Measurements from ENCODE around the gene IGSF23. TPM values are rescaled to one million over a fixed set of nuclear protein-coding genes. Genes with fewer than 3 reads are reported as not detected.

The IGSF23 gene
- total and polyA plus RNA-seq, 2 donors (not counting 1 experiment from before 2014, with no cell fraction given), result not detected

DNA sequence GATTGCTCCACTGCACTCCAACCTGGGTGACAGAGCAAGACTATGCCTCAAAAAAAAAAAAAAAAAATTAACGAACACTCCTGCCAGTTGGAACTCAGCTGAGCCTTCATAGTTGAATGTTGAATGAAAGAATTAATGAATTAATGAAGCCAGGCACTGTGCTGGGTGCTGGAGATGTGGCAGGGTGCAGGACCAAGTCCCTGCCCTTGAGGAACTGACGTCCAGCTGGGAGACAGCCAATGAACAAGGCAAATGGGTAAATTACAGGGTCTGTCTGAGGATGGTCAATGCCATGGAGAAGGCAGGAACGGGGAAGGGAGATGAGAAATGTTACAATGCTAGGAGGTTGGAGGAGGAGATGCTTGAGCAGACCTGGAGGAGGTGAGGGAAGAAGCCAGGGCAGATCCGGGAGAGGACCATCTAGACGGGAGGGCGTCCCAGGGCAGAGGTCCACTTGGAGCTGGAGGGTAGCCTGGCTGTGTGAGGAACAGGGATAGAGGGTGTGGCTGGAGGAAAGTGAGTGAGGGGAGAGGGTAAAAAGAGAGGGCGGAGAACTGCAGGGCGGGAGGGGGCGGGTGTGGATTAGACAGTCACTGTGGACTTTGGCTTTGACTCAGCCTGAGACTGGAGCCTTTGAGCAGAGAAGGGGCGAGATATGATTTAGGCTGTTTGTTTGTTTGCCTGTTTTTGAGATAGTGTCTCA, 16.8 kb upstream of the IGSF23 start:
- H3K9ac ChIP-seq (ENCODE audit: low read length), result no peak overlapping the region
- no peak overlapping the region for H3K4me3 ChIP-seq (ENCODE audit: control extremely low read depth in 1 of 5, extremely low read depth in 1 of 5, insufficient read depth in 1 of 5, low read depth in 2 of 5, low read length in 4 of 5)
- 94% methylated on average over 8 of the region's 10 CpGs for WGBS (ENCODE audit: insufficient coverage)
- H3K27ac Mint-ChIP-seq, result no peak overlapping the region
- H3K27me3 Mint-ChIP-seq, result peaks cover 39% of the 10 kb centered on the region
- H3K36me3 ChIP-seq (replicated peaks in 1 of 2; ENCODE audit: control extremely low read depth in 1 of 2, control insufficient read depth in 1 of 2, extremely low read depth in 1 of 2, insufficient read depth in 2 of 2, low read length in 1 of 2), result no peaks in the 10 kb centered on the region
- H3K9me3 Mint-ChIP-seq (ENCODE audit: insufficient read depth), result peaks cover 6% of the 10 kb centered on the region
- H3K27ac ChIP-seq (ENCODE audit: low read length in 2 of 2), result no peak overlapping the region
- DNase-seq (no peak), ATAC-seq (ENCODE audit: low read depth) (no peak)
- intact Hi-C loops (cut with micrococcal nuclease), result no loop called here
- ChIA-PET POLR2A (no interaction called here), CTCF (interaction anchor here (1.3 kb wide), 1 partner anchor 17 kb away, joined by 3 read pairs; the partner anchor contains the start of gene IGSF23)
- TF ChIP-seq, protein P1, sequence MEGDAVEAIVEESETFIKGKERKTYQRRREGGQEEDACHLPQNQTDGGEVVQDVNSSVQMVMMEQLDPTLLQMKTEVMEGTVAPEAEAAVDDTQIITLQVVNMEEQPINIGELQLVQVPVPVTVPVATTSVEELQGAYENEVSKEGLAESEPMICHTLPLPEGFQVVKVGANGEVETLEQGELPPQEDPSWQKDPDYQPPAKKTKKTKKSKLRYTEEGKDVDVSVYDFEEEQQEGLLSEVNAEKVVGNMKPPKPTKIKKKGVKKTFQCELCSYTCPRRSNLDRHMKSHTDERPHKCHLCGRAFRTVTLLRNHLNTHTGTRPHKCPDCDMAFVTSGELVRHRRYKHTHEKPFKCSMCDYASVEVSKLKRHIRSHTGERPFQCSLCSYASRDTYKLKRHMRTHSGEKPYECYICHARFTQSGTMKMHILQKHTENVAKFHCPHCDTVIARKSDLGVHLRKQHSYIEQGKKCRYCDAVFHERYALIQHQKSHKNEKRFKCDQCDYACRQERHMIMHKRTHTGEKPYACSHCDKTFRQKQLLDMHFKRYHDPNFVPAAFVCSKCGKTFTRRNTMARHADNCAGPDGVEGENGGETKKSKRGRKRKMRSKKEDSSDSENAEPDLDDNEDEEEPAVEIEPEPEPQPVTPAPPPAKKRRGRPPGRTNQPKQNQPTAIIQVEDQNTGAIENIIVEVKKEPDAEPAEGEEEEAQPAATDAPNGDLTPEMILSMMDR (IDR thresholded peaks at IDR 0.05), result no peak
- no peak overlapping the region for H3K4me2 ChIP-seq (replicated peaks; ENCODE audit: low read depth, low read length, poor library complexity, severe bottlenecking)
- H2AFZ ChIP-seq (ENCODE audit: insufficient read depth, low read depth, low read length, poor library complexity, severe bottlenecking), result no peak overlapping the region
- H3K4me1 ChIP-seq (ENCODE audit: control insufficient read depth in 2 of 2, insufficient read depth in 2 of 2, low read length in 2 of 2), result no peaks in the 10 kb centered on the region
- H3K9me3 ChIP-seq (ENCODE audit: control extremely low read depth in 1 of 3, control insufficient read depth in 2 of 3, insufficient read depth in 1 of 3, low read length in 2 of 3), result peaks cover 0 to 17% (median 5%) of the 10 kb centered on the region in 3 donors
- H3K79me2 ChIP-seq (ENCODE audit: control insufficient read depth, insufficient read depth, low read length), result no peaks in the 10 kb centered on the region
- no peaks in the 10 kb centered on the region for H3K4me1 Mint-ChIP-seq
- no peak overlapping the region for H3K4me3 Mint-ChIP-seq
- no peaks in the 10 kb centered on the region for H4K20me1 ChIP-seq (ENCODE audit: control insufficient read depth, insufficient read depth, low read length, poor library complexity, severe bottlenecking)
- peaks cover 0 to 9% (median 0%) of the 10 kb centered on the region in 4 experiments for H3K27me3 ChIP-seq (replicated peaks in 1 of 4; ENCODE audit: control extremely low read depth in 1 of 4, control insufficient read depth in 3 of 4, insufficient read depth in 4 of 4, low read length in 3 of 4)

DNA sequence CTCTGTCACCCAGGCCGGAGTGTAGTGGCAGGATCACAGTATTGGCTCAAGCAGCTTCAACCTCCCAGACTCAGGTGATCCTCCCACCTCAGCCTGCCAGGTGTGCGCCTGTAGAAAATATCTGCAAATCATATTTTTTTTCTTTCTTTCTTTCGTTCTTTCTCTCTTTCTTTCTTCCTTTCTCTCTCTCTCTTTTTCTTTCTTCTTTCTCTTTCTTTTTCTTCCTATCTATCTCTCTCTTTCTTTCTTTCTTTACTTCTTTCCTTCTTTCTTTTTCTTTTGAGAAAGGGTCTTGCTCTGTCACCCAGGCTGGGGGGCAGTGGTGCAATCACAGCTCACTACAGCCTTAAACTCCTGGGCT, 16.3 kb upstream of the IGSF23 start:
- Mint-ChIP-seq H3K4me1 (no peaks in the 10 kb centered on the region), H3K27ac (no peak overlapping the region), H3K9me3 (ENCODE audit: insufficient read depth) (peaks cover 6% of the 10 kb centered on the region), H3K27me3 (peaks cover 37% of the 10 kb centered on the region), H3K4me3 (no peak overlapping the region)
- Histone ChIP-seq H4K20me1 (ENCODE audit: control insufficient read depth, insufficient read depth, low read length, poor library complexity, severe bottlenecking) (no peaks in the 10 kb centered on the region), H3K4me1 (ENCODE audit: control insufficient read depth in 2 of 2, insufficient read depth in 2 of 2, low read length in 2 of 2) (no peaks in the 10 kb centered on the region), H3K36me3 (replicated peaks in 1 of 2; ENCODE audit: control extremely low read depth in 1 of 2, control insufficient read depth in 1 of 2, extremely low read depth in 1 of 2, insufficient read depth in 2 of 2, low read length in 1 of 2) (no peaks in the 10 kb centered on the region), H3K27me3 (replicated peaks in 1 of 4; ENCODE audit: control extremely low read depth in 1 of 4, control insufficient read depth in 3 of 4, insufficient read depth in 4 of 4, low read length in 3 of 4) (peaks cover 0 to 9% (median 0%) of the 10 kb centered on the region in 4 experiments), H3K27ac (ENCODE audit: low read length in 2 of 2) (no peak overlapping the region), H3K4me2 (replicated peaks; ENCODE audit: low read depth, low read length, poor library complexity, severe bottlenecking) (no peak overlapping the region), H3K9ac (ENCODE audit: low read length) (no peak overlapping the region), H3K4me3 (ENCODE audit: control extremely low read depth in 1 of 5, extremely low read depth in 1 of 5, insufficient read depth in 1 of 5, low read depth in 2 of 5, low read length in 4 of 5) (no peak overlapping the region), H2AFZ (ENCODE audit: insufficient read depth, low read depth, low read length, poor library complexity, severe bottlenecking) (no peak overlapping the region), H3K9me3 (ENCODE audit: control extremely low read depth in 1 of 3, control insufficient read depth in 2 of 3, insufficient read depth in 1 of 3, low read length in 2 of 3) (peaks cover 0 to 17% (median 5%) of the 10 kb centered on the region in 3 donors), H3K79me2 (ENCODE audit: control insufficient read depth, insufficient read depth, low read length) (no peaks in the 10 kb centered on the region)
- ATAC-seq (ENCODE audit: low read depth) (no peak), DNase-seq (no peak)
- WGBS (ENCODE audit: insufficient coverage), result 70% methylated on average over 2 of the region's 3 CpGs
- intact Hi-C loops (cut with micrococcal nuclease), result no loop called here
- TF ChIP-seq, protein P1 (IDR thresholded peaks at IDR 0.05), result no peak
- no peak for TF ChIP-seq EZH2 (IDR thresholded peaks at IDR 0.05; ENCODE audit: borderline replicate concordance, insufficient read depth, low read depth, low read length, poor library complexity, severe bottlenecking)
- ChIA-PET CTCF (interaction anchor here (0.6 kb wide), 1 partner anchor 60 kb away, joined by 3 read pairs; no protein-coding TSS in a partner anchor), POLR2A (no interaction called here)

All from B cell (primary cell).